SK-N-SH treated with all-trans-retinoic acid at 6 μM for 48 hours (cell line): ENCODE measurements around the gene CCR3.

Experiments
- ATAC-seq: fragments of 200-7000 bp; cut with Tn5 transposase; 3 replicates; pipeline ENCODE4 v1.9.1; 2020; ENCODE audit warnings: mild to moderate bottlenecking, moderate library complexity
- ARNTL ChIP-seq: fragments of 450-650 bp; formaldehyde crosslinking; IDR thresholded peaks from 2 replicates; pipeline ENCODE4 v1.5.0; 2020; ENCODE audit warnings: low read depth, mild to moderate bottlenecking, moderate library complexity, borderline replicate concordance
- BACH2 ChIP-seq: fragments of 250-450 bp; sonication (Bioruptor Pico); IDR thresholded peaks from 2 replicates; pipeline ENCODE4 v1.9.0; 2021; ENCODE audit warnings: mild to moderate bottlenecking, borderline replicate concordance
- CSDC2 ChIP-seq: fragments of 250-450 bp; sonication (Bioruptor Pico); IDR thresholded peaks from 2 replicates; pipeline ENCODE4 v1.5.0; 2020; ENCODE audit warnings: mild to moderate bottlenecking, moderate library complexity
- ESRRG ChIP-seq: fragments of 250-450 bp; sonication (Bioruptor Pico); IDR thresholded peaks from 2 replicates; pipeline ENCODE4 v1.6.1; 2021; ENCODE audit warnings: mild to moderate bottlenecking
- GLIS3 ChIP-seq: fragments of 250-450 bp; sonication (Bioruptor Pico); IDR thresholded peaks from 2 replicates; pipeline ENCODE4 v1.5.0; 2020; ENCODE audit warnings: mild to moderate bottlenecking, moderate library complexity
- ISL1 ChIP-seq: fragments of 250-450 bp; sonication (Bioruptor Pico); IDR thresholded peaks from 2 replicates; pipeline ENCODE4 v2.1.2; 2022; ENCODE audit warnings: mild to moderate bottlenecking, moderate library complexity
- OSR1 ChIP-seq: fragments of 250-450 bp; sonication (Bioruptor Pico); IDR thresholded peaks from 2 replicates; pipeline ENCODE4 v1.8.0; 2022; ENCODE audit warnings: moderate library complexity, mild to moderate bottlenecking, inconsistent platforms
- PATZ1 ChIP-seq: fragments of 250-450 bp; sonication (Bioruptor Pico); IDR thresholded peaks from 2 replicates; pipeline ENCODE4 v1.8.0; 2020; ENCODE audit warnings: mild to moderate bottlenecking, moderate library complexity, borderline replicate concordance
- PPARA ChIP-seq: fragments of 250-450 bp; sonication (Bioruptor Pico); IDR thresholded peaks from 2 replicates; pipeline ENCODE4 v1.5.0; 2020; ENCODE audit warnings: mild to moderate bottlenecking, borderline replicate concordance
- RARB ChIP-seq: fragments of 250-450 bp; sonication (Bioruptor Pico); IDR thresholded peaks from 2 replicates; pipeline ENCODE4 v1.8.0; 2021; ENCODE audit warnings: mild to moderate bottlenecking, moderate library complexity
- SNAI2 ChIP-seq: fragments of 250-450 bp; sonication (Bioruptor Pico); IDR thresholded peaks from 2 replicates; pipeline ENCODE4 v1.5.0; 2020; ENCODE audit warnings: mild to moderate bottlenecking, moderate library complexity
- TCF4 ChIP-seq: fragments of 250-450 bp; sonication (Bioruptor Pico); IDR thresholded peaks from 2 replicates; pipeline ENCODE4 v1.8.0; 2021; ENCODE audit warnings: mild to moderate bottlenecking, moderate library complexity, borderline replicate concordance
- TOX ChIP-seq: fragments of 250-450 bp; sonication (Bioruptor Pico); IDR thresholded peaks from 2 replicates; pipeline ENCODE4 v1.8.0; 2021; ENCODE audit warnings: mild to moderate bottlenecking, moderate library complexity, borderline replicate concordance
- ZC3H10 ChIP-seq: fragments of 250-450 bp; sonication (Bioruptor Pico); IDR thresholded peaks from 2 replicates; pipeline ENCODE4 v1.5.1; 2021; ENCODE audit warnings: mild to moderate bottlenecking, moderate library complexity
- ZFP3 ChIP-seq: fragments of 250-450 bp; sonication (Bioruptor Pico); IDR thresholded peaks from 2 replicates; pipeline ENCODE4 v1.5.0; 2020; ENCODE audit warnings: mild to moderate bottlenecking, moderate library complexity
- ZFP30 ChIP-seq: fragments of 450-650 bp; formaldehyde crosslinking; IDR thresholded peaks from 2 replicates; pipeline ENCODE4 v1.5.0; 2022; ENCODE audit warnings: mild to moderate bottlenecking, moderate library complexity
- ZNF565 ChIP-seq: fragments of 450-650 bp; formaldehyde crosslinking; conservative IDR thresholded peaks from 2 replicates; pipeline ENCODE4 v1.5.0; 2020; ENCODE audit warnings: low read depth, mild to moderate bottlenecking, moderate library complexity
- ZNF70 ChIP-seq: fragments of 450-650 bp; formaldehyde crosslinking; IDR thresholded peaks from 2 replicates; pipeline ENCODE4 v1.5.0; 2020; ENCODE audit warnings: mild to moderate bottlenecking, moderate library complexity
- ZNF8 ChIP-seq: fragments of 450-650 bp; formaldehyde crosslinking; IDR thresholded peaks from 2 replicates; pipeline ENCODE4 v1.5.0; 2020; ENCODE audit warnings: mild to moderate bottlenecking, moderate library complexity
- TF ChIP-seq, protein P1 (sequence below): fragments of 250-450 bp; sonication (Bioruptor Pico); IDR thresholded peaks from 2 replicates; pipeline ENCODE4 v1.5.0; 2020; ENCODE audit warnings: mild to moderate bottlenecking, moderate library complexity
- TF ChIP-seq, protein P2 (sequence below): fragments of 250-450 bp; sonication (Bioruptor Pico); IDR thresholded peaks from 2 replicates; pipeline ENCODE4 v1.5.1; 2021; ENCODE audit warnings: mild to moderate bottlenecking, moderate library complexity
- TF ChIP-seq, protein P3 (sequence below): fragments of 250-450 bp; sonication (Bioruptor Pico); IDR thresholded peaks from 2 replicates; pipeline ENCODE4 v1.8.0; 2021; ENCODE audit warnings: low read depth, mild to moderate bottlenecking, moderate library complexity, borderline replicate concordance
- TF ChIP-seq, protein P4 (sequence below): fragments of 250-450 bp; sonication (Bioruptor Pico); IDR thresholded peaks from 2 replicates; pipeline ENCODE4 v1.5.1; 2020; ENCODE audit warnings: low read depth, mild to moderate bottlenecking, moderate library complexity

Gene CCR3

GRCh38 chr3:46304739-46305138 lies 62.5 kb downstream of the CCR3 start (continued):
- TF ChIP-seq ZC3H10 (CRISPR knock-in tag) = no peak
- TF ChIP-seq OSR1 (CRISPR knock-in tag) = no peak
- no peak for TF ChIP-seq ISL1 (CRISPR knock-in tag)
- no peak for TF ChIP-seq ZNF70 (CRISPR knock-in tag)

- TF ChIP-seq, protein P1, sequence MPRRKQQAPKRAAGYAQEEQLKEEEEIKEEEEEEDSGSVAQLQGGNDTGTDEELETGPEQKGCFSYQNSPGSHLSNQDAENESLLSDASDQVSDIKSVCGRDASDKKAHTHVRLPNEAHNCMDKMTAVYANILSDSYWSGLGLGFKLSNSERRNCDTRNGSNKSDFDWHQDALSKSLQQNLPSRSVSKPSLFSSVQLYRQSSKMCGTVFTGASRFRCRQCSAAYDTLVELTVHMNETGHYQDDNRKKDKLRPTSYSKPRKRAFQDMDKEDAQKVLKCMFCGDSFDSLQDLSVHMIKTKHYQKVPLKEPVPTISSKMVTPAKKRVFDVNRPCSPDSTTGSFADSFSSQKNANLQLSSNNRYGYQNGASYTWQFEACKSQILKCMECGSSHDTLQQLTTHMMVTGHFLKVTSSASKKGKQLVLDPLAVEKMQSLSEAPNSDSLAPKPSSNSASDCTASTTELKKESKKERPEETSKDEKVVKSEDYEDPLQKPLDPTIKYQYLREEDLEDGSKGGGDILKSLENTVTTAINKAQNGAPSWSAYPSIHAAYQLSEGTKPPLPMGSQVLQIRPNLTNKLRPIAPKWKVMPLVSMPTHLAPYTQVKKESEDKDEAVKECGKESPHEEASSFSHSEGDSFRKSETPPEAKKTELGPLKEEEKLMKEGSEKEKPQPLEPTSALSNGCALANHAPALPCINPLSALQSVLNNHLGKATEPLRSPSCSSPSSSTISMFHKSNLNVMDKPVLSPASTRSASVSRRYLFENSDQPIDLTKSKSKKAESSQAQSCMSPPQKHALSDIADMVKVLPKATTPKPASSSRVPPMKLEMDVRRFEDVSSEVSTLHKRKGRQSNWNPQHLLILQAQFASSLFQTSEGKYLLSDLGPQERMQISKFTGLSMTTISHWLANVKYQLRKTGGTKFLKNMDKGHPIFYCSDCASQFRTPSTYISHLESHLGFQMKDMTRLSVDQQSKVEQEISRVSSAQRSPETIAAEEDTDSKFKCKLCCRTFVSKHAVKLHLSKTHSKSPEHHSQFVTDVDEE (CRISPR knock-in tag) = no peak
- TF ChIP-seq OSR1 (CRISPR knock-in tag) = no peak
- no peak for TF ChIP-seq RARB
- no peak for TF ChIP-seq ZFP3 (CRISPR knock-in tag)
- TF ChIP-seq, protein P2, sequence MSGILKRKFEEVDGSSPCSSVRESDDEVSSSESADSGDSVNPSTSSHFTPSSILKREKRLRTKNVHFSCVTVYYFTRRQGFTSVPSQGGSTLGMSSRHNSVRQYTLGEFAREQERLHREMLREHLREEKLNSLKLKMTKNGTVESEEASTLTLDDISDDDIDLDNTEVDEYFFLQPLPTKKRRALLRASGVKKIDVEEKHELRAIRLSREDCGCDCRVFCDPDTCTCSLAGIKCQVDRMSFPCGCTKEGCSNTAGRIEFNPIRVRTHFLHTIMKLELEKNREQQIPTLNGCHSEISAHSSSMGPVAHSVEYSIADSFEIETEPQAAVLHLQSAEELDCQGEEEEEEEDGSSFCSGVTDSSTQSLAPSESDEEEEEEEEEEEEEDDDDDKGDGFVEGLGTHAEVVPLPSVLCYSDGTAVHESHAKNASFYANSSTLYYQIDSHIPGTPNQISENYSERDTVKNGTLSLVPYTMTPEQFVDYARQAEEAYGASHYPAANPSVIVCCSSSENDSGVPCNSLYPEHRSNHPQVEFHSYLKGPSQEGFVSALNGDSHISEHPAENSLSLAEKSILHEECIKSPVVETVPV (CRISPR knock-in tag) = no peak
- TF ChIP-seq TCF4 (CRISPR knock-in tag) = no peak
- no peak for TF ChIP-seq ZFP30 (CRISPR knock-in tag)
- TF ChIP-seq, protein P3, sequence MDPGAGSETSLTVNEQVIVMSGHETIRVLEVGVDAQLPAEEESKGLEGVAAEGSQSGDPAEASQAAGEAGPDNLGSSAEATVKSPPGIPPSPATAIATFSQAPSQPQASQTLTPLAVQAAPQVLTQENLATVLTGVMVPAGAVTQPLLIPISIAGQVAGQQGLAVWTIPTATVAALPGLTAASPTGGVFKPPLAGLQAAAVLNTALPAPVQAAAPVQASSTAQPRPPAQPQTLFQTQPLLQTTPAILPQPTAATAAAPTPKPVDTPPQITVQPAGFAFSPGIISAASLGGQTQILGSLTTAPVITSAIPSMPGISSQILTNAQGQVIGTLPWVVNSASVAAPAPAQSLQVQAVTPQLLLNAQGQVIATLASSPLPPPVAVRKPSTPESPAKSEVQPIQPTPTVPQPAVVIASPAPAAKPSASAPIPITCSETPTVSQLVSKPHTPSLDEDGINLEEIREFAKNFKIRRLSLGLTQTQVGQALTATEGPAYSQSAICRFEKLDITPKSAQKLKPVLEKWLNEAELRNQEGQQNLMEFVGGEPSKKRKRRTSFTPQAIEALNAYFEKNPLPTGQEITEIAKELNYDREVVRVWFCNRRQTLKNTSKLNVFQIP (CRISPR knock-in tag) = no peak
- TF ChIP-seq SNAI2 = no peak
- no peak for TF ChIP-seq BACH2
- no peak for TF ChIP-seq GLIS3 (CRISPR knock-in tag)
- TF ChIP-seq, protein P4, sequence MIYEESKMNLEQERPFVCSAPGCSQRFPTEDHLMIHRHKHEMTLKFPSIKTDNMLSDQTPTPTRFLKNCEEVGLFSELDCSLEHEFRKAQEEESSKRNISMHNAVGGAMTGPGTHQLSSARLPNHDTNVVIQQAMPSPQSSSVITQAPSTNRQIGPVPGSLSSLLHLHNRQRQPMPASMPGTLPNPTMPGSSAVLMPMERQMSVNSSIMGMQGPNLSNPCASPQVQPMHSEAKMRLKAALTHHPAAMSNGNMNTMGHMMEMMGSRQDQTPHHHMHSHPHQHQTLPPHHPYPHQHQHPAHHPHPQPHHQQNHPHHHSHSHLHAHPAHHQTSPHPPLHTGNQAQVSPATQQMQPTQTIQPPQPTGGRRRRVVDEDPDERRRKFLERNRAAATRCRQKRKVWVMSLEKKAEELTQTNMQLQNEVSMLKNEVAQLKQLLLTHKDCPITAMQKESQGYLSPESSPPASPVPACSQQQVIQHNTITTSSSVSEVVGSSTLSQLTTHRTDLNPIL (CRISPR knock-in tag) = no peak
- no peak for TF ChIP-seq ZC3H10 (CRISPR knock-in tag)
- TF ChIP-seq ISL1 (CRISPR knock-in tag) = no peak
- no peak for ATAC-seq
These were observed 70.7 kb downstream of the CCR3 start for GRCh38 chr3:46312991-46313390.

- ATAC-seq = no peak
- TF ChIP-seq ESRRG (CRISPR knock-in tag) = no peak
- TF ChIP-seq ZNF70 (CRISPR knock-in tag) = no peak
- TF ChIP-seq, protein P3 (CRISPR knock-in tag) = no peak
- TF ChIP-seq ZNF565 (CRISPR knock-in tag) = no peak
- TF ChIP-seq ISL1 (CRISPR knock-in tag) = no peak
- no peak for TF ChIP-seq PATZ1 (CRISPR knock-in tag)
- TF ChIP-seq PPARA (CRISPR knock-in tag) = no peak
- TF ChIP-seq, protein P2 (CRISPR knock-in tag) = no peak
- TF ChIP-seq ZC3H10 (CRISPR knock-in tag) = no peak
- TF ChIP-seq OSR1 (CRISPR knock-in tag) = no peak
- no peak for TF ChIP-seq TOX (CRISPR knock-in tag)
- TF ChIP-seq CSDC2 (CRISPR knock-in tag) = no peak
- TF ChIP-seq ZNF8 (CRISPR knock-in tag) = no peak
- TF ChIP-seq BACH2 = no peak
- no peak for TF ChIP-seq ARNTL
- TF ChIP-seq, protein P4 (CRISPR knock-in tag) = no peak
- no peak for TF ChIP-seq TCF4 (CRISPR knock-in tag)
These were observed 72.3 kb downstream of the CCR3 start for GRCh38 chr3:46314517-46314916.
